Measurements from ENCODE around the gene GRIK5.

GRIK5 gene

GRCh38 chr19:42068361-42068755, 1.6 kb downstream of the GRIK5 start:
- Histone ChIP-seq H3K27me3 (ENCODE audit: insufficient read depth, insufficient read length) (no peaks in the 10 kb centered on the region), H3K9me3 (ENCODE audit: insufficient read depth, low read length) (no peaks in the 10 kb centered on the region), H3K4me1 (ENCODE audit: insufficient read depth, insufficient read length) (peaks cover 3% of the 10 kb centered on the region), H3K9ac (ENCODE audit: insufficient read length, low read depth) (peak overlapping the region; percentile 67), H3K4me3 (ENCODE audit: insufficient read length, low read depth) (peak overlapping the region; percentile 47), H3K36me3 (ENCODE audit: insufficient read depth, insufficient read length, low read length) (peaks cover 13% of the 10 kb centered on the region)
- no peak for DNase-seq (ENCODE audit: low read depth, low spot score)
- no peak for TF ChIP-seq SUZ12 (IDR thresholded peaks at IDR 0.05; ENCODE audit: extremely low read depth, insufficient read depth, insufficient read length)
- TF ChIP-seq YY1 (IDR thresholded peaks at IDR 0.05; ENCODE audit: insufficient read depth, insufficient read length): no peak
- no peak for TF ChIP-seq ZNF274 (IDR thresholded peaks at IDR 0.05; ENCODE audit: low read depth, low read length)

GRCh38 chr19:42067315-42067888, 2.6 kb downstream of the GRIK5 start:
- Histone ChIP-seq H3K9ac (ENCODE audit: insufficient read length, low read depth) (no peak overlapping the region), H3K9me3 (ENCODE audit: insufficient read depth, low read length) (no peaks in the 10 kb centered on the region), H3K4me1 (ENCODE audit: insufficient read depth, insufficient read length) (peaks cover 3% of the 10 kb centered on the region), H3K27me3 (ENCODE audit: insufficient read depth, insufficient read length) (no peaks in the 10 kb centered on the region), H3K36me3 (ENCODE audit: insufficient read depth, insufficient read length, low read length) (peaks cover 18% of the 10 kb centered on the region), H3K4me3 (ENCODE audit: insufficient read length, low read depth) (no peak overlapping the region)
- TF ChIP-seq ZNF274 (IDR thresholded peaks at IDR 0.05; ENCODE audit: low read depth, low read length): no peak
- no peak for TF ChIP-seq YY1 (IDR thresholded peaks at IDR 0.05; ENCODE audit: insufficient read depth, insufficient read length)
- no peak for TF ChIP-seq SUZ12 (IDR thresholded peaks at IDR 0.05; ENCODE audit: extremely low read depth, insufficient read depth, insufficient read length)
- no peak for DNase-seq (ENCODE audit: low read depth, low spot score)

GRCh38 chr19:42066075-42066754, 3.8 kb downstream of the GRIK5 start:
- TF ChIP-seq ZNF274 (IDR thresholded peaks at IDR 0.05; ENCODE audit: low read depth, low read length) (no peak), SUZ12 (IDR thresholded peaks at IDR 0.05; ENCODE audit: extremely low read depth, insufficient read depth, insufficient read length) (no peak), YY1 (IDR thresholded peaks at IDR 0.05; ENCODE audit: insufficient read depth, insufficient read length) (no peak)
- no peak for DNase-seq (ENCODE audit: low read depth, low spot score)
- Histone ChIP-seq H3K36me3 (ENCODE audit: insufficient read depth, insufficient read length, low read length) (peaks cover 26% of the 10 kb centered on the region), H3K4me1 (ENCODE audit: insufficient read depth, insufficient read length) (peaks cover 3% of the 10 kb centered on the region), H3K27me3 (ENCODE audit: insufficient read depth, insufficient read length) (no peaks in the 10 kb centered on the region), H3K4me3 (ENCODE audit: insufficient read length, low read depth) (no peak overlapping the region), H3K9me3 (ENCODE audit: insufficient read depth, low read length) (no peaks in the 10 kb centered on the region), H3K9ac (ENCODE audit: insufficient read length, low read depth) (no peak overlapping the region)

- Histone ChIP-seq H3K9ac (ENCODE audit: insufficient read length, low read depth) (no peak overlapping the region), H3K4me1 (ENCODE audit: insufficient read depth, insufficient read length) (peaks cover 3% of the 10 kb centered on the region), H3K27me3 (ENCODE audit: insufficient read depth, insufficient read length) (no peaks in the 10 kb centered on the region), H3K9me3 (ENCODE audit: insufficient read depth, low read length) (no peaks in the 10 kb centered on the region), H3K4me3 (ENCODE audit: insufficient read length, low read depth) (no peak overlapping the region), H3K36me3 (ENCODE audit: insufficient read depth, insufficient read length, low read length) (peaks cover 26% of the 10 kb centered on the region)
- DNase-seq (ENCODE audit: low read depth, low spot score): no peak
- TF ChIP-seq SUZ12 (IDR thresholded peaks at IDR 0.05; ENCODE audit: extremely low read depth, insufficient read depth, insufficient read length): no peak
These were observed 4.5 kb downstream of the GRIK5 start for GRCh38 chr19:42065511-42065910.

GRCh38 chr19:42065051-42065450, 5.0 kb downstream of the GRIK5 start:
- no peak for DNase-seq (ENCODE audit: low read depth, low spot score)
- Histone ChIP-seq H3K9ac (ENCODE audit: insufficient read length, low read depth) (no peak overlapping the region), H3K9me3 (ENCODE audit: insufficient read depth, low read length) (no peaks in the 10 kb centered on the region), H3K4me1 (ENCODE audit: insufficient read depth, insufficient read length) (peaks cover 3% of the 10 kb centered on the region), H3K27me3 (ENCODE audit: insufficient read depth, insufficient read length) (no peaks in the 10 kb centered on the region), H3K4me3 (ENCODE audit: insufficient read length, low read depth) (no peak overlapping the region), H3K36me3 (ENCODE audit: insufficient read depth, insufficient read length, low read length) (peaks cover 26% of the 10 kb centered on the region)
- TF ChIP-seq ZNF274 (IDR thresholded peaks at IDR 0.05; ENCODE audit: low read depth, low read length): no peak
- TF ChIP-seq SUZ12 (IDR thresholded peaks at IDR 0.05; ENCODE audit: extremely low read depth, insufficient read depth, insufficient read length): no peak
- no peak for TF ChIP-seq YY1 (IDR thresholded peaks at IDR 0.05; ENCODE audit: insufficient read depth, insufficient read length)

GRCh38 chr19:42064432-42064831, 5.6 kb downstream of the GRIK5 start:
- TF ChIP-seq SUZ12 (IDR thresholded peaks at IDR 0.05; ENCODE audit: extremely low read depth, insufficient read depth, insufficient read length): no peak
- TF ChIP-seq ZNF274 (IDR thresholded peaks at IDR 0.05; ENCODE audit: low read depth, low read length): no peak
- TF ChIP-seq YY1 (IDR thresholded peaks at IDR 0.05; ENCODE audit: insufficient read depth, insufficient read length): no peak
- Histone ChIP-seq H3K27me3 (ENCODE audit: insufficient read depth, insufficient read length) (no peaks in the 10 kb centered on the region), H3K9me3 (ENCODE audit: insufficient read depth, low read length) (no peaks in the 10 kb centered on the region), H3K9ac (ENCODE audit: insufficient read length, low read depth) (no peak overlapping the region), H3K4me3 (ENCODE audit: insufficient read length, low read depth) (no peak overlapping the region), H3K36me3 (ENCODE audit: insufficient read depth, insufficient read length, low read length) (peaks cover 26% of the 10 kb centered on the region), H3K4me1 (ENCODE audit: insufficient read depth, insufficient read length) (peaks cover 3% of the 10 kb centered on the region)
- no peak for DNase-seq (ENCODE audit: low read depth, low spot score)

GRCh38 chr19:42062381-42062780, 7.6 kb downstream of the GRIK5 start:
- Histone ChIP-seq H3K4me3 (ENCODE audit: insufficient read length, low read depth) (no peak overlapping the region), H3K9ac (ENCODE audit: insufficient read length, low read depth) (no peak overlapping the region), H3K36me3 (ENCODE audit: insufficient read depth, insufficient read length, low read length) (peaks cover 33% of the 10 kb centered on the region), H3K4me1 (ENCODE audit: insufficient read depth, insufficient read length) (no peaks in the 10 kb centered on the region), H3K27me3 (ENCODE audit: insufficient read depth, insufficient read length) (no peaks in the 10 kb centered on the region), H3K9me3 (ENCODE audit: insufficient read depth, low read length) (no peaks in the 10 kb centered on the region)
- no peak for DNase-seq (ENCODE audit: low read depth, low spot score)
- no peak for TF ChIP-seq YY1 (IDR thresholded peaks at IDR 0.05; ENCODE audit: insufficient read depth, insufficient read length)
- no peak for TF ChIP-seq ZNF274 (IDR thresholded peaks at IDR 0.05; ENCODE audit: low read depth, low read length)
- no peak for TF ChIP-seq SUZ12 (IDR thresholded peaks at IDR 0.05; ENCODE audit: extremely low read depth, insufficient read depth, insufficient read length)

Measured in NT2/D1 (cell line).